Measurements from ENCODE around the gene DCUN1D2.

DCUN1D2 gene

DNA sequence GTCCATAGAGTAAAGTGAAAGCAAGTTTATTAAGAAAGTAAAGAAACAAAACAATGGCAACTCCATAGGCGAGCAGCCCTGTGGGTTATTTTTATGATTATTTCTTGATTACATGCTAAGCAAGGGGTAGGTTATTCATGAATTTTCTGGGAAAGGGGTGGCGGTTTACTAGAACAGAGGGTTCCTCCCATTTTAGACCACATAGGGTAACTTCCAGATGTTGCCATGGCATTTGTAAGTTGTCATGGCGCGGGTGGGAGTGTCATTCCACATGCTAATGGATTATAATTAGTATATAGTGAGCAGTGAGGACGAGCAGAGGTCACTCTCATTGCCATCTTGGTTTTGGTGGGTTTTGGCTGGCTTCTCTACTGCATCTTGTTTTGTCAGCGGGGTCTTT lies 8.4 kb upstream of the DCUN1D2 start:
- TF ChIP-seq, protein P1, sequence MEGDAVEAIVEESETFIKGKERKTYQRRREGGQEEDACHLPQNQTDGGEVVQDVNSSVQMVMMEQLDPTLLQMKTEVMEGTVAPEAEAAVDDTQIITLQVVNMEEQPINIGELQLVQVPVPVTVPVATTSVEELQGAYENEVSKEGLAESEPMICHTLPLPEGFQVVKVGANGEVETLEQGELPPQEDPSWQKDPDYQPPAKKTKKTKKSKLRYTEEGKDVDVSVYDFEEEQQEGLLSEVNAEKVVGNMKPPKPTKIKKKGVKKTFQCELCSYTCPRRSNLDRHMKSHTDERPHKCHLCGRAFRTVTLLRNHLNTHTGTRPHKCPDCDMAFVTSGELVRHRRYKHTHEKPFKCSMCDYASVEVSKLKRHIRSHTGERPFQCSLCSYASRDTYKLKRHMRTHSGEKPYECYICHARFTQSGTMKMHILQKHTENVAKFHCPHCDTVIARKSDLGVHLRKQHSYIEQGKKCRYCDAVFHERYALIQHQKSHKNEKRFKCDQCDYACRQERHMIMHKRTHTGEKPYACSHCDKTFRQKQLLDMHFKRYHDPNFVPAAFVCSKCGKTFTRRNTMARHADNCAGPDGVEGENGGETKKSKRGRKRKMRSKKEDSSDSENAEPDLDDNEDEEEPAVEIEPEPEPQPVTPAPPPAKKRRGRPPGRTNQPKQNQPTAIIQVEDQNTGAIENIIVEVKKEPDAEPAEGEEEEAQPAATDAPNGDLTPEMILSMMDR (IDR thresholded peaks at IDR 0.05; ENCODE audit: borderline replicate concordance, insufficient read depth, low read depth, low read length): no peak

GRCh38 chr13:113497217-113497616 lies 6.7 kb upstream of the DCUN1D2 start:
- TF ChIP-seq, protein P1 (IDR thresholded peaks at IDR 0.05; ENCODE audit: borderline replicate concordance, insufficient read depth, low read depth, low read length): no peak
- no peak overlapping the region for H3K4me3 ChIP-seq (ENCODE audit: low read depth, low read length)

More for the DNA sequence above, 8.4 kb upstream of the DCUN1D2 start:
- no peak overlapping the region for H3K4me3 ChIP-seq (ENCODE audit: low read depth, low read length)

DNA sequence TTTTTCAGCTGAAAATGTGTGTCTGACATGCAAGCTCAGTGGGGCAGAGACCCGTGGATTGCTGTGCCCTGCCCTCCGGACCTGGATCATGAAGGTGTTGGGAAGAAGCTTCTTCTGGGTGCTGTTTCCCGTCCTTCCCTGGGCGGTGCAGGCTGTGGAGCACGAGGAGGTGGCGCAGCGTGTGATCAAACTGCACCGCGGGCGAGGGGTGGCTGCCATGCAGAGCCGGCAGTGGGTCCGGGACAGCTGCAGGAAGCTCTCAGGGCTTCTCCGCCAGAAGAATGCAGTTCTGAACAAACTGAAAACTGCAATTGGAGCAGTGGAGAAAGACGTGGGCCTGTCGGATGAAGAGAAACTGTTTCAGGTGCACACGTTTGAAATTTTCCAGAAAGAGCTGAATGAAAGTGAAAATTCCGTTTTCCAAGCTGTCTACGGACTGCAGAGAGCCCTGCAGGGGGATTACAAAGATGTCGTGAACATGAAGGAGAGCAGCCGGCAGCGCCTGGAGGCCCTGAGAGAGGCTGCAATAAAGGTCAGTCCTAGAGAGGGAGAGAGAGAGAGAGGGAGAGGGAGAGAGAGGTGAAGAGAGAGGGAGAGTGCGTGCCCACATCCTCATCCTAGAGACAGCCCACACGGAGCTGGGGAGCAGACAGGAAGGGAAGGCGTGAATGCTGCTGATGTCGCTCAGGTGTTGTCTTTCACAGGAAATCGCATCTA lies 5.1 kb upstream of the DCUN1D2 start:
- TF ChIP-seq, protein P1 (IDR thresholded peaks at IDR 0.05; ENCODE audit: borderline replicate concordance, insufficient read depth, low read depth, low read length): no peak
- no peak overlapping the region for H3K4me3 ChIP-seq (ENCODE audit: low read depth, low read length)

GRCh38 chr13:113493315-113493951 lies 2.9 kb upstream of the DCUN1D2 start:
- TF ChIP-seq, protein P1 (IDR thresholded peaks at IDR 0.05; ENCODE audit: borderline replicate concordance, insufficient read depth, low read depth, low read length): no peak
- no peak overlapping the region for H3K4me3 ChIP-seq (ENCODE audit: low read depth, low read length)

- TF ChIP-seq, protein P1 (IDR thresholded peaks at IDR 0.05; ENCODE audit: borderline replicate concordance, insufficient read depth, low read depth, low read length): no peak
- no peak overlapping the region for H3K4me3 ChIP-seq (ENCODE audit: low read depth, low read length)
Measured at GRCh38 chr13:113491982-113492381, 1.5 kb upstream of the DCUN1D2 start.

DNA sequence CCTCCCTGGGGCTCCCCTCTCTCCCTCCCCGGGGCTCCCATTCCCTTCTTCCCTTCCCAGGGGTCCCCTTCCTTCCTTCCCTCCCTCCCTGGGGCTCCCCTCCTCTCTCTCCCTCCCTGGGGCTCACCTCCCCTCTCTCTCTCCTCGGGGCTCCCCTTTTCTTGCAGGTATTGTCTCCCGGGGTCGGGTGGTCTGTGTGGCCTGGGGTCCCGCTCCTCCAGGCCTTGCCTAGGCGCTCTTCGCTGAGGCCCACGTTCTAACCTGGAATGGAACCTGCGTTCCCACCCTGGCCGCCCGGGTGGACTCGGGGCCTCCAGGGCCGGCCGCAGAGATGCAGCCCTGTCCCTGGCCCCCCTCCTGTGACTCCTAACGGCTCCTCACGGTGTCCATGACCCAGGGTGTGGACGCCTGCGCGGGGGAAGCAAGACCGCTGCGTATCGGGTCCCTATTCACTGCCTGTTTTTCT lies 940 bp upstream of the DCUN1D2 start:
- H3K4me3 ChIP-seq (ENCODE audit: low read depth, low read length): peak overlapping the region; percentile 91
- TF ChIP-seq, protein P1 (IDR thresholded peaks at IDR 0.05; ENCODE audit: borderline replicate concordance, insufficient read depth, low read depth, low read length): no peak
